ENCODE data around the gene SECISBP2. TPM values are rescaled to one million over a fixed set of nuclear protein-coding genes. Genes with fewer than 3 reads are reported as not detected.

The SECISBP2 gene
- total and polyA plus RNA-seq, 7 donors: 26.2 to 80.8 (median 40.2) TPM

- ATAC-seq (peak; percentile 69 to 84 (median 82)), DNase-seq (peak; percentile 76 to 87)
- TF ChIP-seq CTCF (IDR thresholded peaks at IDR 0.05): no peak
- Histone ChIP-seq H3K4me3 (no peak overlapping the region), H3K27me3 (ENCODE audit: insufficient read depth in 3 of 3, low read length in 2 of 3) (no peaks in the 10 kb centered on the region), H3K9me3 (no peaks in the 10 kb centered on the region), H3K27ac (peak overlapping the region; percentile 85), H3K4me1 (peaks cover 18% of the 10 kb centered on the region), H3K36me3 (ENCODE audit: insufficient read depth in 1 of 2, low read depth in 1 of 2) (peaks cover 3 to 76% of the 10 kb centered on the region in 2 donors)
- WGBS, 3 donors: 84 to 87% (median 85%) methylated on average over 18 to 19 of the region's 19 CpGs
- intact Hi-C loops (cut with DNase I): loop anchor here in 1 of 2 donors (5.0 to 10.0 kb wide), 2 partner anchors 109 to 157 kb away; partner anchors contain the start of gene SEMA4D
These were observed 70.0 kb downstream of the SECISBP2 start for GRCh38 chr9:89388084-89388867.

GRCh38 chr9:89388868-89389177 lies 70.5 kb downstream of the SECISBP2 start:
- no peak overlapping the region for H3K4me3 ChIP-seq
- H3K36me3 ChIP-seq (ENCODE audit: insufficient read depth in 1 of 2, low read depth in 1 of 2): peaks cover 3 to 76% of the 10 kb centered on the region in 2 donors
- H3K9me3 ChIP-seq: no peaks in the 10 kb centered on the region
- 94 to 98% (median 97%) methylated on average over 12 of the region's 12 CpGs for WGBS, 3 donors
- H3K4me1 ChIP-seq: peaks cover 18% of the 10 kb centered on the region
- intact Hi-C loops (cut with DNase I): loop anchor here in 1 of 2 donors (5.0 to 10.0 kb wide), 2 partner anchors 108 to 156 kb away; partner anchors contain the start of gene SEMA4D
- ATAC-seq (no peak), DNase-seq (no peak)
- TF ChIP-seq CTCF (IDR thresholded peaks at IDR 0.05): no peak
- peak overlapping the region; percentile 85 for H3K27ac ChIP-seq
- H3K27me3 ChIP-seq (ENCODE audit: insufficient read depth in 3 of 3, low read length in 2 of 3): no peaks in the 10 kb centered on the region

- Histone ChIP-seq H3K9me3 (no peaks in the 10 kb centered on the region), H3K4me1 (peaks cover 18% of the 10 kb centered on the region), H3K4me3 (no peak overlapping the region), H3K27ac (no peak overlapping the region), H3K36me3 (ENCODE audit: insufficient read depth in 1 of 2, low read depth in 1 of 2) (peaks cover 3 to 76% of the 10 kb centered on the region in 2 donors), H3K27me3 (ENCODE audit: insufficient read depth in 3 of 3, low read length in 2 of 3) (no peaks in the 10 kb centered on the region)
- WGBS, 3 donors: 84 to 91% (median 85%) methylated on average over 10 of the region's 10 CpGs
- intact Hi-C loops (cut with DNase I): no loop called here
- DNase-seq (no peak), ATAC-seq (no peak)
- TF ChIP-seq CTCF (IDR thresholded peaks at IDR 0.05): no peak
These were observed 71.8 kb downstream of the SECISBP2 start for GRCh38 chr9:89390068-89390555.

GRCh38 chr9:89390578-89391116 lies 72.3 kb downstream of the SECISBP2 start:
- no peak overlapping the region for H3K4me3 ChIP-seq
- peaks cover 18% of the 10 kb centered on the region for H3K4me1 ChIP-seq
- WGBS, 3 donors: 72 to 89% (median 80%) methylated on average over 5 of the region's 5 CpGs
- TF ChIP-seq CTCF (IDR thresholded peaks at IDR 0.05): no peak
- DNase-seq: no peak
- no peak overlapping the region for H3K27ac ChIP-seq
- ATAC-seq: no peak
- H3K27me3 ChIP-seq (ENCODE audit: insufficient read depth in 3 of 3, low read length in 2 of 3): no peaks in the 10 kb centered on the region
- intact Hi-C loops (cut with DNase I): no loop called here
- no peaks in the 10 kb centered on the region for H3K9me3 ChIP-seq
- H3K36me3 ChIP-seq (ENCODE audit: insufficient read depth in 1 of 2, low read depth in 1 of 2): peaks cover 3 to 76% of the 10 kb centered on the region in 2 donors
